Stimulated activated CD4-positive, alpha-beta T cell treated with anti-CD3 and anti-CD28 coated beads, Interleukin-12 subunit alpha, Interleukin-12 subunit beta, amount 100 ng/mL, for 24 hours (primary cell): ENCODE results near the gene ETV6.

ENCODE experiments used
- DNase-seq, 2 experiments: peaks; one replicate each; pipeline ENCODE4 v3.0.0-alpha.2; 2020; ENCODE audit warnings: low read depth in 2 of 2

ETV6 gene

DNA sequence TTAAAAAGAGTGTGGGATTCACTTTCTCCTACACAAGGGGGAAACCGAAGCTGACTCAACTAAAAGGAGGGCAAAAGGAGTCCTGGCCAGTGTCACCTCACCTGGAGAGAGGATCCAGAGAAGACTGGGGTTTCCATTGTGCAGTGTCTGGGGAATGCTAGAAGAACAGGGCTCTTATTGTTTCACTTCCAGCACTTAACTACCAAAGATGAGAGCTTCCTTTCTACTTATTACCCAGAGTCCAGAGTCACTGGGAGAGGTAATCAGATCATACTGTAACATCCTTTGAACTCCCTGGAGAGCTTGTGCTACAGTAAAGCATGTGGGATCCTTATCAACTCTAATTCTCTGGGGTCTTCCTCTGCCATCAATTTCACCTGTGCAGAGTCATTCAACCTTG lies 272.9 kb downstream of the ETV6 start:
- no peak for DNase-seq

DNA sequence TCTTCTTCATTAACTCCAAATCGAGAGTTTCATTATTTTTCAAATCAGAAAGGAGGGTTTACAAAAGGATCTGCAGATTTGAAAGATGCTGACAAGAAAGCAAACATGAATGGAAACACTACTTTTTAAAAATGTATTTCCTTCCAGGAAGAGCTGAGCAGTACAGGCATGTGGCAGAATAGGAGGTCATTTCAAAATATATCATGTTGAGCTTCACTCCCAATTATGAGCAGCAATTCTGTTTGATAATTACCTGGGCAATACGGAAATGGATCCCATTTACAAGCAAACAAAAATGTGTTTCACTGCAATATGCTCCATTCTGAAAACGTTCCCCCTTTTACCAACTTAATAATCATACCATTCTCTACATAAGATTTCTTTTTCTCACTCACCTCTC lies 273.6 kb downstream of the ETV6 start:
- no peak for DNase-seq

DNA sequence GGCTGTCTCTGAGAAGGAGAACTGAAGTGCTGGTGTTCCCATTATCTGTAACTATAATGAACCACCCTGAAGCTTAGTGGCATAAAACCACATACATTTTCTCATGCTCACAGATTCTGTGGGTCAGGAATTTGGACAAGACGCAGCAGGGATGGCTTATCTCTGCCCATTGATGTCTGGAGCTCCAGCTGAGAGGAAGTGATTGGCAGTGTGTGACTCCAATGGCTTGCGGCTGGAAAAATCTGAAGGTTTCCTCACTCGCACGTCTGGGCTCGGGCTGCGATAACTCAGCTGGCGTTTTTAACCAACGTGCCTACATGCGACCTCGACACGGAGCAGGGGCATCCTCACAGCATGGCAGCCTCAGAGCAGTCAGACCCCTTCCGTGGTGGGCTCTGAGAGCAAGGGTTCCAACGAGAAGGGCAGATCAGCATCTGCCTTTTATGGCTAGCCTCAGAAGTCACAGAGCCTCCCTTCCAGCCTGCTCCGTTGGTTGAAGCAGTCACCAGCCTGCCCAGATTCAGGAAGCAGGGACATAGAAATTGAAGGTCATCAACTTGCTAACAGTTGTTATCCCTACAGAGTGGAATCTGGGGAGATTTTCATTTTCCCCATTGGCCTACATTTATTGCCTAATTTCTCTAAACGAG lies 277.9 kb downstream of the ETV6 start:
- no peak for DNase-seq

DNA sequence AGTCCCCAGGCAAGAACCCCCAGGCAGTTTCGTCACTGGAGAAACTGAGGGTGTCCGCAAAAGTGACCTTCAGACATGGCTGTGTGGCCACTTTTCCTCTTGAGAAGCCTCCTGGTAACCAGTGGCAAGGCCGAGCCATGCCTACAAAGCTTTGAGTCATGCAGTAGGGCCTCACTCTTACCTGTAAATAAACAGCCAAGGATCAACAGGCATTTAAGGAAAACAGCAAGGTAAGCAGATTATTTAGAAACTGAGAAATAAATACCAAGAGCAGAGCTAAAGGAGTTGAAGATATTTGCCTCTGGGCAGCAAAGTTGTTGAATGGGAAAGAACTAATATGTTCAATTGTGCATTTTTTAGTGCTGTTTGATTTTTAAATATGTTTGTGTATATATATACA lies 280.2 kb downstream of the ETV6 start:
- DNase-seq, result no peak

DNA sequence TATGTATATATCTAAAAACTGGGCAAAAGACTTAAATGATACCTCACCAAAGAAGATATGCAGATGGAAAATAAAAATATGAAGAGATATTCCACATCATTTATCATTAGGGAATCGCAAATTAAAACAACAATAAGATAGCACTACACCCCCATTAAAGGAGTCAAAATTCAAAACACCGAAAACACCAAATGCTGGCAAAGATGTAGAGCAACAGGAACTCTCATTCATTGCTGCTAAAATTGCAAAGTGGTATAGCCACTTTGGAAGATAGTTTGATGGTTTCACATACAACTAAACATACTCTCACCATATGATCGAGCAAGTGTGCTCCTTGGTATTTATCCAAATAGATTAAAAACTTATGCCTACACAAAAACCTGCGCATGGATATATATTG lies 289.7 kb downstream of the ETV6 start:
- no peak for DNase-seq

DNA sequence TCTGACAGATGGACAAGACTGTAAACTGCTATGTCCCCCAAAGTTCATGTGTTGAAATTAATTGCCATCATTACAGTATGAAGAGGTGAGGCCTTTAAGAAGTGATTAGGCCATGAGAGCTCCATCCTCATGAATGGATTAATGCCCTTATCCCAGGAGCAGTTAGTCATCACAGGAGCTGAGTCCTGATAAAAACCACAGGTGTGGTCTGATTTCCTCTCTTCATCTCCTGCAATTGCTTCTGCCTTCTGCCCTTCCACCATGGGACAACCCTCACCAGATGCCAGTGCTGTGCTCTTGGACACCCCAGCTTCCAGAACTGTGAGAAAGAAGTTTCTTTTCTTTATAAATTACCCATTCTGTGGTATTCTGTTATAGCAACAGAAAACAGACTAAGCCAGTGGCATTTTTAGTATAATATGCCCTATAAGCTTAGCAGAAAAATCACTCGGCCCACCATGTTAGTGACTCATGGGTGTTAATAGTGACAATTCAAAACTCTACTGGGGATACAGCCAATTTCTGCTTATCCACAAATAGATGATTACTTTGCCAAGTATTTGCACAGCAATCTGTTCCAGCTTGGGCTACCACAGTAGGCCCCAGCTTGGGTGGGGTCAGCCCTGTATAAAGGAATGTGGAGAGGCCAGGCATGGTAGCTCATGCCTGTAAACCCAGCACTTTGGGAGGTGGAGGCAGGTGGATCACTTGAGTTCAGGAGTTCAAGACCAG lies 292.3 kb downstream of the ETV6 start:
- no peak for DNase-seq

DNA sequence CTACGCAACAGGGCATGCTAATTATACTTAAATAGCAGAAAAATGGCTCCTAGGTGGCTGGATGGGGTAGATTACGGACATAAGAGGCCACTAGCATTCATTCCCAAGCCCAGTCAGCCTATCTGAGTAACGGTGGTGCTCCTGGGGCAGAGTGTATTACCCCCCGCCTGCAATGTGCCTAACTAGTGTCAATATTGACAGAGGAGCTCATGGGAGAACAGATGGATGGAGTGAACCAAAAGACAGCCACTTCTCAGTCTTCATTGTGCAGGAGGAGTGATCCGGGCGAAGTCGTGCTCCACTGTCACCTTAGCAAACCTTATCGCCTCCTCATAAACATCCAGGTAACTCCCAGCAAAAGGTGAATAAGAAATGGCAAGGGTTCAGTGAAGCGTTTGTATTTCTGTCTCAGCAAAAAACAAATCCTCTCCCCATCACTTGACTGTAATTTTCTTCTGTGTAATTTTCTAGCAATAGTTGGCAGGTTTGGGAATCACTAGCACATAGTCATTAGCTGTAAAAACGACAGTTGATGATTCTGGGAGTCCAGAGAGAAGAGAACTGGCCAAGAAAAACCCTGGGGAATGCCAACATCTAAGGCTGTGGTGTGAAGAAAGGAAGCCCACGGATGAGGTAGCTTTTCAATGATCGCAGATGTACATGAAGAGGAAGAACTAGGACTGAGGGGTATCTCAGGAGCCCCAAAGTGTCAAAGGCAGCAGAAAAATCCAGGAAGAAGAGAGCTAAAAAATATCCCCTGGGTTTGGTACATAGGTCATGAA lies 294.6 kb downstream of the ETV6 start:
- no peak for DNase-seq
